IMR-90 (cell line): ENCODE data around the gene NTRK2. TPM values are rescaled to one million over a fixed set of nuclear protein-coding genes. Genes with fewer than 3 reads are reported as not detected.

Source experiments
- ATAC-seq: fragments of 200-7000 bp; cut with Tn5 transposase; 2 replicates; pipeline ENCODE4 v1.9.1; 2020; ENCODE audit warnings: low read depth, mild to moderate bottlenecking, moderate library complexity
- BruUV-seq: library from RNA; stranded (reverse); fragments of 400-500 nt; replicated peaks from 2 replicates; lab custom pipeline; 2021; lab: Mats Ljungman, UMichigan
- CTCF ChIA-PET: fragments of 300-600 bp; formaldehyde crosslinking; extraction: SDS; loops from one replicate; lab custom pipeline; 2021; ENCODE audit warnings: antibody characterized with exemption; lab: Yijun Ruan, JAX
- POLR2A ChIA-PET: fragments of 300-600 bp; sonication (Branson Sonifier 250); formaldehyde crosslinking; loops from one replicate; lab custom pipeline; 2022; ENCODE audit warnings: antibody characterized with exemption; ENCODE audit not compliant: unreplicated experiment; lab: Charles Lee
- DNase-seq: peaks from one replicate; pipeline ENCODE4 v3.0.0; 2013
- H2AFZ ChIP-seq: replicated peaks from 2 replicates; pipeline ENCODE3; 2013; ENCODE audit warnings: low read length, mild to moderate bottlenecking; ENCODE audit not compliant: poor library complexity
- H2AK5ac ChIP-seq: 2 replicates; pipeline ENCODE4 v1.6.1; 2013; ENCODE audit warnings: low read depth, low read length, inconsistent platforms
- H2AK9ac ChIP-seq: replicated peaks from 2 replicates; pipeline ENCODE3; 2013; ENCODE audit warnings: mild to moderate bottlenecking, low read depth, low read length, moderate library complexity; ENCODE audit not compliant: poor library complexity
- H2BK120ac ChIP-seq: 2 replicates; pipeline ENCODE4 v1.6.1; 2013; ENCODE audit warnings: low read depth, low read length, inconsistent platforms
- H2BK15ac ChIP-seq: 3 replicates; pipeline ENCODE4 v1.6.1; 2013; ENCODE audit warnings: low read depth, low read length, inconsistent platforms
- H2BK20ac ChIP-seq: 2 replicates; pipeline ENCODE4 v1.6.1; 2013; ENCODE audit warnings: low read depth, mild to moderate bottlenecking, inconsistent platforms, low read length, moderate library complexity
- H2BK5ac ChIP-seq: 2 replicates; pipeline ENCODE4 v1.6.1; 2013; ENCODE audit warnings: mild to moderate bottlenecking, low read depth, low read length, inconsistent platforms; ENCODE audit not compliant: poor library complexity, severe bottlenecking
- H3K14ac ChIP-seq: replicated peaks from 2 replicates; pipeline ENCODE4 v1.6.1; 2013; ENCODE audit warnings: low read depth, low read length, inconsistent platforms
- H3K18ac ChIP-seq: 2 replicates; pipeline ENCODE4 v1.6.1; 2013; ENCODE audit warnings: low read depth, low read length, control low read depth
- H3K23ac ChIP-seq: 2 replicates; pipeline ENCODE4 v1.6.1; 2013; ENCODE audit warnings: low read depth, low read length, inconsistent platforms
- H3K27ac ChIP-seq: 2 replicates; pipeline ENCODE4 v1.5.1; 2013; ENCODE audit warnings: mild to moderate bottlenecking, control low read depth, low read length; ENCODE audit not compliant: insufficient read depth
- H3K27me3 ChIP-seq: 2 replicates; pipeline ENCODE4 v1.6.1; 2013; ENCODE audit warnings: low read length; ENCODE audit not compliant: control insufficient read depth, insufficient read depth
- H3K36me3 ChIP-seq: 2 replicates; pipeline ENCODE4 v1.6.1; 2013; ENCODE audit warnings: low read length, mixed read lengths; ENCODE audit not compliant: control insufficient read depth, insufficient read depth
- H3K4ac ChIP-seq: 2 replicates; pipeline ENCODE4 v1.6.1; 2013; ENCODE audit warnings: low read depth, low read length, inconsistent platforms
- H3K4me1 ChIP-seq: 2 replicates; pipeline ENCODE4 v1.6.1; 2013; ENCODE audit warnings: low read length, mixed read lengths; ENCODE audit not compliant: control insufficient read depth, insufficient read depth
- H3K4me2 ChIP-seq: 2 replicates; pipeline ENCODE4 v1.6.1; 2013; ENCODE audit warnings: low read depth, mild to moderate bottlenecking, control low read depth, low read length, moderate library complexity
- H3K4me3 ChIP-seq: 2 replicates; pipeline ENCODE4 v1.5.1; 2013; ENCODE audit warnings: low read depth, mild to moderate bottlenecking, control low read depth, low read length, moderate library complexity; ENCODE audit not compliant: insufficient read depth
- H3K56ac ChIP-seq: 2 replicates; pipeline ENCODE4 v1.6.1; 2013; ENCODE audit warnings: low read length, inconsistent platforms; ENCODE audit not compliant: insufficient read depth; ENCODE audit errors: extremely low read depth
- H3K79me1 ChIP-seq, 2 experiments: 2 replicates each; pipeline ENCODE4 v1.6.1; 2013; ENCODE audit warnings: low read length in 2 of 2, inconsistent platforms in 1 of 2, low read depth in 1 of 2
- H3K9ac ChIP-seq: 2 replicates; pipeline ENCODE4 v1.6.1; 2013; ENCODE audit warnings: low read depth, low read length, control low read depth
- H3K9me1 ChIP-seq: 2 replicates; pipeline ENCODE4 v1.6.1; 2013; ENCODE audit warnings: low read length, inconsistent platforms; ENCODE audit not compliant: insufficient read depth
- H3K9me3 ChIP-seq: 2 replicates; pipeline ENCODE4 v1.6.1; 2013; ENCODE audit warnings: low read length; ENCODE audit not compliant: control insufficient read depth, insufficient read depth
- H4K20me1 ChIP-seq: 2 replicates; pipeline ENCODE4 v1.6.1; 2013; ENCODE audit warnings: low read length, inconsistent platforms; ENCODE audit not compliant: insufficient read depth
- H4K5ac ChIP-seq: 2 replicates; pipeline ENCODE4 v1.6.1; 2013; ENCODE audit warnings: mild to moderate bottlenecking, low read depth, low read length, control low read depth
- H4K8ac ChIP-seq, 2 experiments: 2 replicates each; pipeline ENCODE4 v1.6.1; 2013; ENCODE audit warnings: low read depth in 2 of 2, low read length in 2 of 2, control low read depth in 1 of 2, inconsistent platforms in 1 of 2
- H4K91ac ChIP-seq: 2 replicates; pipeline ENCODE4 v1.6.1; 2013; ENCODE audit warnings: low read depth, low read length, inconsistent platforms; ENCODE audit not compliant: insufficient read depth
- CEBPB ChIP-seq: IDR thresholded peaks from 2 replicates; pipeline ENCODE4 v1.6.1; 2012; ENCODE audit warnings: low read depth, low read length, improper control_type of control experiment
- CHD1 ChIP-seq: IDR thresholded peaks from 2 replicates; pipeline ENCODE4 v1.6.1; 2012; ENCODE audit warnings: low read depth, low read length, improper control_type of control experiment
- MAFK ChIP-seq: IDR thresholded peaks from 2 replicates; pipeline ENCODE4 v1.6.1; 2012; ENCODE audit warnings: low read depth, low read length, improper control_type of control experiment
- MAZ ChIP-seq: IDR thresholded peaks from 2 replicates; pipeline ENCODE4 v1.6.1; 2012; ENCODE audit warnings: low read depth, mild to moderate bottlenecking, low read length, improper control_type of control experiment, moderate library complexity, borderline replicate concordance
- MXI1 ChIP-seq: IDR thresholded peaks from 2 replicates; pipeline ENCODE4 v1.6.1; 2012; ENCODE audit warnings: low read depth, mild to moderate bottlenecking, low read length, moderate library complexity, borderline replicate concordance
- NFE2L2 ChIP-seq: fragments of 150-350 bp; IDR thresholded peaks from 2 replicates; pipeline ENCODE4 v1.6.1; 2016; ENCODE audit warnings: low read depth, mild to moderate bottlenecking, low read length
- RFX5 ChIP-seq: IDR thresholded peaks from 2 replicates; pipeline ENCODE4 v1.8.0; 2012; ENCODE audit warnings: low read depth, mild to moderate bottlenecking, low read length, moderate library complexity
- SMC3 ChIP-seq: fragments of 150-350 bp; IDR thresholded peaks from 2 replicates; pipeline ENCODE4 v1.6.1; 2016; ENCODE audit warnings: low read depth, mild to moderate bottlenecking, antibody characterized with exemption, low read length, moderate library complexity
- WGBS, 2 experiments: methylation state at CpG; one replicate each; pipeline versions ENCODE4 v1.1.5 to v1.1.7; 2013; ENCODE audit warnings: missing lambda C conversion rate in 2 of 2; ENCODE audit not compliant: insufficient read length in 1 of 2; ENCODE audit errors: extremely low coverage in 2 of 2; 5-methylcytosine and 5-hydroxymethylcytosine counted together
- dilution Hi-C: fragments of 300-500 bp; cut with HindIII; formaldehyde crosslinking; loops from one replicate; pipeline ENCODE4 v1.14.3; 2018; ENCODE audit warnings: low sequenced_read_pairs; ENCODE audit not compliant: unreplicated experiment
- in situ Hi-C: fragments of 300-500 bp; cut with MboI; formaldehyde crosslinking; loops from 3 replicates; pipeline ENCODE4 v1.14.3; 2019; ENCODE audit warnings: low sequenced_read_pairs, inconsistent platforms, mixed read lengths
- intact Hi-C: fragments of 100-400 bp; cut with micrococcal nuclease; formaldehyde crosslinking; loops from 2 replicates; pipeline ENCODE4 v1.10.0; 2022
- polyA plus RNA-seq, 3 experiments: library from polyadenylated mRNA; depleted of rRNA; stranded (reverse); fragments of >200 nt; gene quantifications; 2 replicates each; pipeline ENCODE4 v1.2.3, GENCODE V29; 2012; ENCODE audit warnings: low replicate concordance in 1 of 3
- total RNA-seq: library from RNA; depleted of rRNA; stranded (reverse); fragments of >200 nt; gene quantifications from 2 replicates; pipeline ENCODE4 v1.2.3, GENCODE V29; 2012
- TF ChIP-seq, protein P1 (sequence below): fragments of 150-350 bp; IDR thresholded peaks from 2 replicates; pipeline ENCODE4 v1.6.1; 2016; ENCODE audit warnings: low read depth, mild to moderate bottlenecking, low read length, moderate library complexity, borderline replicate concordance
- TF ChIP-seq, protein P2 (sequence below): fragments of 150-350 bp; IDR thresholded peaks from 2 replicates; pipeline ENCODE4 v1.6.1; 2017; ENCODE audit warnings: mild to moderate bottlenecking, antibody characterized with exemption, low read length, low read depth
- TF ChIP-seq, protein P3 (sequence below): conservative IDR thresholded peaks from 2 replicates; pipeline ENCODE4 v1.5.1; 2012; ENCODE audit warnings: mild to moderate bottlenecking, low read depth, low read length, improper control_type of control experiment

Gene NTRK2
- total and polyA plus RNA-seq, 2 of the 4 experiments (the other 2 are of a cell fraction): under 0.01 to 0.02 TPM

DNA sequence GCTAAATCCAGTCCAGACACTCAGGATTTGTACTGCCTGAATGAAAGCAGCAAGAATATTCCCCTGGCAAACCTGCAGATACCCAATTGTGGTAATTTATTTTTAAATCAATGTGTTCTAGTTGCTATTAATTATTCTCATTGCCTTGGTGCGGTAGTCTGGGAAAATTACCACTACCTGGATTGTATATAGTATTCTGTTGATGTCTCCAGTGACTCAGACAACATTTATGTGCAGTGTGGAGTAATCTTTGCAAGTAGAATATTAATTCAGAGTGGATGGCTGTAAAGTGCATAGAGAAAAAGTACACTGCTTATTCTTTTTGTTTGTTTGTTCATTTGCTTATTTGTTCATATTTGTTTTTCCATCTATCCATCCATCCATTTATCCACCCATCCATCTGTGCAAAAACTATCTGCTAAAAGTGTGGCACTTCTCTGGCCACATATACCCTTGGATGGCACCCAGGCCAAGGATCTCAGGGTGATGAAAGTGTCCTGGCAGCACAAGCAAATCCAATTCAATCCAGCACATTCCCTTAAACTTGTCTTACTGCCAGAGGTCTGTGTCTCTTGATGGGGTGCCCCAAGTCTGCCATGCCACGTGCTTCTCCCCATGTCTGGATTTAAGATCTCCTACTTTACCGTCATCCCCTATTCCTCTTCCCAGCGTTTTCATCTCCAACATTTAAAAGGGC is 41.3 kb downstream of the NTRK2 start:
- H3K23ac ChIP-seq: no peak overlapping the region
- H2BK20ac ChIP-seq: no peak overlapping the region
- intact Hi-C loops: no loop called here
- no peak overlapping the region for H3K4me2 ChIP-seq
- DNase-seq (no peak), ATAC-seq (no peak)
- in situ Hi-C loops: no loop called here
- no peak overlapping the region for H3K14ac ChIP-seq
- H3K56ac ChIP-seq: no peak overlapping the region
- no TSS peak for BruUV-seq
- H3K9ac ChIP-seq: no peak overlapping the region
- no peak overlapping the region for H2BK120ac ChIP-seq
- no peak overlapping the region for H3K27ac ChIP-seq
- no peaks in the 10 kb centered on the region for H3K27me3 ChIP-seq
- TF ChIP-seq CHD1 (no peak), CEBPB (no peak), SMC3 (no peak), MAZ (no peak), MXI1 (no peak), MAFK (no peak), RFX5 (no peak), NFE2L2 (no peak)
- TF ChIP-seq, protein P1, sequence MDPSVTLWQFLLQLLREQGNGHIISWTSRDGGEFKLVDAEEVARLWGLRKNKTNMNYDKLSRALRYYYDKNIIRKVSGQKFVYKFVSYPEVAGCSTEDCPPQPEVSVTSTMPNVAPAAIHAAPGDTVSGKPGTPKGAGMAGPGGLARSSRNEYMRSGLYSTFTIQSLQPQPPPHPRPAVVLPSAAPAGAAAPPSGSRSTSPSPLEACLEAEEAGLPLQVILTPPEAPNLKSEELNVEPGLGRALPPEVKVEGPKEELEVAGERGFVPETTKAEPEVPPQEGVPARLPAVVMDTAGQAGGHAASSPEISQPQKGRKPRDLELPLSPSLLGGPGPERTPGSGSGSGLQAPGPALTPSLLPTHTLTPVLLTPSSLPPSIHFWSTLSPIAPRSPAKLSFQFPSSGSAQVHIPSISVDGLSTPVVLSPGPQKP: no peak
- TF ChIP-seq, protein P2, sequence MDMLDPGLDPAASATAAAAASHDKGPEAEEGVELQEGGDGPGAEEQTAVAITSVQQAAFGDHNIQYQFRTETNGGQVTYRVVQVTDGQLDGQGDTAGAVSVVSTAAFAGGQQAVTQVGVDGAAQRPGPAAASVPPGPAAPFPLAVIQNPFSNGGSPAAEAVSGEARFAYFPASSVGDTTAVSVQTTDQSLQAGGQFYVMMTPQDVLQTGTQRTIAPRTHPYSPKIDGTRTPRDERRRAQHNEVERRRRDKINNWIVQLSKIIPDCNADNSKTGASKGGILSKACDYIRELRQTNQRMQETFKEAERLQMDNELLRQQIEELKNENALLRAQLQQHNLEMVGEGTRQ: no peak
- TF ChIP-seq, protein P3, sequence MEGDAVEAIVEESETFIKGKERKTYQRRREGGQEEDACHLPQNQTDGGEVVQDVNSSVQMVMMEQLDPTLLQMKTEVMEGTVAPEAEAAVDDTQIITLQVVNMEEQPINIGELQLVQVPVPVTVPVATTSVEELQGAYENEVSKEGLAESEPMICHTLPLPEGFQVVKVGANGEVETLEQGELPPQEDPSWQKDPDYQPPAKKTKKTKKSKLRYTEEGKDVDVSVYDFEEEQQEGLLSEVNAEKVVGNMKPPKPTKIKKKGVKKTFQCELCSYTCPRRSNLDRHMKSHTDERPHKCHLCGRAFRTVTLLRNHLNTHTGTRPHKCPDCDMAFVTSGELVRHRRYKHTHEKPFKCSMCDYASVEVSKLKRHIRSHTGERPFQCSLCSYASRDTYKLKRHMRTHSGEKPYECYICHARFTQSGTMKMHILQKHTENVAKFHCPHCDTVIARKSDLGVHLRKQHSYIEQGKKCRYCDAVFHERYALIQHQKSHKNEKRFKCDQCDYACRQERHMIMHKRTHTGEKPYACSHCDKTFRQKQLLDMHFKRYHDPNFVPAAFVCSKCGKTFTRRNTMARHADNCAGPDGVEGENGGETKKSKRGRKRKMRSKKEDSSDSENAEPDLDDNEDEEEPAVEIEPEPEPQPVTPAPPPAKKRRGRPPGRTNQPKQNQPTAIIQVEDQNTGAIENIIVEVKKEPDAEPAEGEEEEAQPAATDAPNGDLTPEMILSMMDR: no peak
- no peak overlapping the region for H3K4ac ChIP-seq
- WGBS, 2 experiments: no CpG with 5 or more reads among the region's 4 CpGs
- ChIA-PET POLR2A (no interaction called here), CTCF (no interaction called here)
- no peak overlapping the region for H2BK5ac ChIP-seq
- H2AK5ac ChIP-seq: no peak overlapping the region
- H3K79me1 ChIP-seq: no peaks in the 10 kb centered on the region
- H4K20me1 ChIP-seq: no peaks in the 10 kb centered on the region
- H4K5ac ChIP-seq: no peak overlapping the region
- H3K4me1 ChIP-seq: no peaks in the 10 kb centered on the region
- no peaks in the 10 kb centered on the region for H3K9me1 ChIP-seq
- dilution Hi-C loops: no loop called here
- no peak overlapping the region for H2BK15ac ChIP-seq
- no peak overlapping the region for H3K18ac ChIP-seq
- no peak overlapping the region for H2AK9ac ChIP-seq
- H3K9me3 ChIP-seq: 0 out of 2 replicates have a peak, but pooled peaks cover 2% of the 10 kb centered on the region
- H2AFZ ChIP-seq: no peak overlapping the region
- H3K4me3 ChIP-seq: no peak overlapping the region
- no peak overlapping the region for H4K91ac ChIP-seq
- no peaks in the 10 kb centered on the region for H3K36me3 ChIP-seq
- no peak overlapping the region for H4K8ac ChIP-seq
